ENCODE results near the gene RUNX3.
A peak's percentile ranks its signal among the peaks of the same experiment; 100 is the strongest.
"Not testable (repeated sequence)": the region's sequence is repeated elsewhere in the genome, so short reads cannot be mapped to it uniquely, and the experiment has no call there.

RUNX3 gene

GRCh38 chr1:24914226-24915069 lies 15.6 kb downstream of the RUNX3 start:
- DNase-seq, result peak in 14 of 58 donors; percentile 2 to 34 (median 15)

- DNase-seq, result no peak
Measured at GRCh38 chr1:24913616-24914225, 16.4 kb downstream of the RUNX3 start.

- DNase-seq, result no peak
Measured at GRCh38 chr1:24913274-24913604, 16.8 kb downstream of the RUNX3 start.

- no peak for DNase-seq
Measured at GRCh38 chr1:24912376-24913273, 17.5 kb downstream of the RUNX3 start.

GRCh38 chr1:24911651-24912155 lies 18.4 kb downstream of the RUNX3 start:
- DNase-seq, result peak in 26 of 58 donors; percentile 7 to 51 (median 18)

- no peak for DNase-seq
Measured at GRCh38 chr1:24910751-24911650, 19.1 kb downstream of the RUNX3 start.

GRCh38 chr1:24910210-24910609 lies 19.9 kb downstream of the RUNX3 start:
- DNase-seq, result no peak

- DNase-seq, result peak in 12 of 58 donors; percentile 6 to 36 (median 15)
Measured at GRCh38 chr1:24909388-24909898, 20.6 kb downstream of the RUNX3 start.

GRCh38 chr1:24908591-24909259 lies 21.4 kb downstream of the RUNX3 start:
- DNase-seq, result no peak

GRCh38 chr1:24907587-24908294 lies 22.3 kb downstream of the RUNX3 start:
- DNase-seq, result not testable (repeated sequence)

GRCh38 chr1:24906760-24907490 lies 23.2 kb downstream of the RUNX3 start:
- DNase-seq, result no peak

- DNase-seq, result no peak
Measured at GRCh38 chr1:24905979-24906720, 23.9 kb downstream of the RUNX3 start.

GRCh38 chr1:24905355-24905978 lies 24.6 kb downstream of the RUNX3 start:
- DNase-seq, result no peak

GRCh38 chr1:24904731-24905354 lies 25.2 kb downstream of the RUNX3 start:
- no peak for DNase-seq

- DNase-seq, result no peak
Measured at GRCh38 chr1:24903955-24904730, 25.9 kb downstream of the RUNX3 start.

GRCh38 chr1:24903560-24903954 lies 26.5 kb downstream of the RUNX3 start:
- DNase-seq, result no peak

Measured in anterior cingulate cortex (tissue), 58 donors.